Stimulated activated naive CD4-positive, alpha-beta T cell (primary cell): ENCODE data around the gene GTPBP3.
A peak's percentile ranks its signal among the peaks of the same experiment; 100 is the strongest.

Experiments used
- DNase-seq, 6 experiments: peaks; one replicate each; lab custom pipeline; 2025; lab: John Stamatoyannopoulos, UW

The GTPBP3 gene

GRCh38 chr19:17327654-17328516, 9.5 kb upstream of the GTPBP3 start:
- DNase-seq: peak; percentile 38 to 74 (median 52)

GRCh38 chr19:17328517-17329365, 8.6 kb upstream of the GTPBP3 start:
- peak in 5 of 6 experiments; percentile 28 to 58 (median 50) for DNase-seq

- no peak for DNase-seq
Observed at GRCh38 chr19:17329366-17330261, 7.7 kb upstream of the GTPBP3 start.

GRCh38 chr19:17330262-17331044, 6.9 kb upstream of the GTPBP3 start:
- DNase-seq: no peak

- no peak for DNase-seq
Observed at GRCh38 chr19:17331045-17331558, 6.3 kb upstream of the GTPBP3 start.

GRCh38 chr19:17332360-17332676, 5.0 kb upstream of the GTPBP3 start:
- no peak for DNase-seq

- peak in 3 of 6 experiments; percentile 13 to 15 (median 13) for DNase-seq
Observed at GRCh38 chr19:17332677-17333581, 4.4 kb upstream of the GTPBP3 start.

GRCh38 chr19:17333611-17334413, 3.5 kb upstream of the GTPBP3 start:
- DNase-seq: peak; percentile 34 to 63 (median 48)

- peak; percentile 86 to 95 (median 92) for DNase-seq
Observed at GRCh38 chr19:17334414-17335409, 2.6 kb upstream of the GTPBP3 start, which contains the start of gene ANO8. TSS of gene ANO8 (minus strand) at chr19:17334855. CDS start at chr19:17334670, 185 bp downstream.

GRCh38 chr19:17335575-17335974, 1.8 kb upstream of the GTPBP3 start:
- no peak for DNase-seq

- peak in 1 of 6 experiments; percentile 34 for DNase-seq
Observed at GRCh38 chr19:17337675-17338432, 501 bp downstream of the GTPBP3 start.

GRCh38 chr19:17338433-17339078, 1.2 kb downstream of the GTPBP3 start:
- no peak for DNase-seq

- DNase-seq: peak in 4 of 6 experiments; percentile 9 to 25 (median 17)
Observed at GRCh38 chr19:17339088-17339741, 1.9 kb downstream of the GTPBP3 start.

GRCh38 chr19:17340302-17340870, 3.0 kb downstream of the GTPBP3 start:
- DNase-seq: no peak

GRCh38 chr19:17340871-17341357, 3.6 kb downstream of the GTPBP3 start:
- DNase-seq: no peak
